Activated T-helper 9 cell treated with anti-CD3 and anti-CD28 coated beads, Interleukin-2, amount 50 U/mL, for 16 hours (primary cell): ENCODE data around the gene CLCA1.

Source experiments
- DNase-seq: peaks from one replicate; pipeline ENCODE4 v3.0.0-alpha.2; 2020; ENCODE audit warnings: low read depth

Gene CLCA1, protein sequence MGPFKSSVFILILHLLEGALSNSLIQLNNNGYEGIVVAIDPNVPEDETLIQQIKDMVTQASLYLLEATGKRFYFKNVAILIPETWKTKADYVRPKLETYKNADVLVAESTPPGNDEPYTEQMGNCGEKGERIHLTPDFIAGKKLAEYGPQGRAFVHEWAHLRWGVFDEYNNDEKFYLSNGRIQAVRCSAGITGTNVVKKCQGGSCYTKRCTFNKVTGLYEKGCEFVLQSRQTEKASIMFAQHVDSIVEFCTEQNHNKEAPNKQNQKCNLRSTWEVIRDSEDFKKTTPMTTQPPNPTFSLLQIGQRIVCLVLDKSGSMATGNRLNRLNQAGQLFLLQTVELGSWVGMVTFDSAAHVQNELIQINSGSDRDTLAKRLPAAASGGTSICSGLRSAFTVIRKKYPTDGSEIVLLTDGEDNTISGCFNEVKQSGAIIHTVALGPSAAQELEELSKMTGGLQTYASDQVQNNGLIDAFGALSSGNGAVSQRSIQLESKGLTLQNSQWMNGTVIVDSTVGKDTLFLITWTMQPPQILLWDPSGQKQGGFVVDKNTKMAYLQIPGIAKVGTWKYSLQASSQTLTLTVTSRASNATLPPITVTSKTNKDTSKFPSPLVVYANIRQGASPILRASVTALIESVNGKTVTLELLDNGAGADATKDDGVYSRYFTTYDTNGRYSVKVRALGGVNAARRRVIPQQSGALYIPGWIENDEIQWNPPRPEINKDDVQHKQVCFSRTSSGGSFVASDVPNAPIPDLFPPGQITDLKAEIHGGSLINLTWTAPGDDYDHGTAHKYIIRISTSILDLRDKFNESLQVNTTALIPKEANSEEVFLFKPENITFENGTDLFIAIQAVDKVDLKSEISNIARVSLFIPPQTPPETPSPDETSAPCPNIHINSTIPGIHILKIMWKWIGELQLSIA

DNA sequence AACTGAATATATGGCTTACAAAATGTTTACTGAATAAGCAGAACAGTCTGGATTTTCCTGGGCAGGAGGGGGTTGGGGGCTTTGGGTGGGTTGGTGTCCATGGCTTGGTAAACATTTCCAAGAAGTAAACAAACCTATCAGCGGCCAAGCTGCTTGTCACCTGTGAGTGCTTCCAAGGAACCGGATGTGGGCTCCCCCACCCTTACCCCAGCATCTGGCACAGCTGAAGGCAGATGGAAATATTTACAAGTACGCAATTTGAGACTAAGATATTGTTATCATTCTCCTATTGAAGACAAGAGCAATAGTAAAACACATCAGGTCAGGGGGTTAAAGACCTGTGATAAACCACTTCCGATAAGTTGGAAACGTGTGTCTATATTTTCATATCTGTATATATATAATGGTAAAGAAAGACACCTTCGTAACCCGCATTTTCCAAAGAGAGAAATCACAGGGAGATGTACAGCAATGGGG is at the start of gene CLCA1:
Gene CLCA1 (plus strand): TSS at position 427 of the 477 bp plus-strand sequence. CDS start 45 bp downstream, at position 472.
- no peak for DNase-seq

DNA sequence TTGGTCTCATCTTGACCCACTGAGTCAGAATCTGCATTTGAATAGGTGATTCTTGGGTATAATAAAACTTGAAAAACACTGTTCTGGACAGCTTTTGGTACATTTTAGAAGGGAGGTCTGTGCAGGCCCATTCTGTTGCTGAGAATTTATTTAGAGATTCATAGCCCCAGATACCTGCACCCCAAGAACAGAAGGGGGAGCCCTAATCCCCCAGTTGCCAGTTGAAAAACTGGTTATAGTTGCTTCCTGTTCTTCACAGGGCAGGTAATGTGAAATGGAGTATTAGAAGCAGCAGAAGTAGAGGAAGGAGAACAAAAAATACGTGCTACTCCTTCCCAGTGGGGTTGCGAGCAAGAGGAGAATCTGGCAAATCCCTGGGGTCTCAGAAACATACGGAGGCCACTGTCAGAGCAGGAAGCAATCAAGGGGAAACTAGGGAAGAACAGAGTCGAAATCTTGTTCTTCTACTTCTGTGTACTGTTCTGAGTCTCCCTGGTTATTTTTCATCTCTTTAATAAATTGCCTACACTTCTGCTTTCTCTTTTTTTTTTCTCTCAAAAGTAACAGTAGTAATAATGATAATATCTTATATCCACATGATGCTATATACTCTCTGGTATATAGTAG is 49.3 kb upstream of the CLCA1 start:
- DNase-seq = no peak

DNA sequence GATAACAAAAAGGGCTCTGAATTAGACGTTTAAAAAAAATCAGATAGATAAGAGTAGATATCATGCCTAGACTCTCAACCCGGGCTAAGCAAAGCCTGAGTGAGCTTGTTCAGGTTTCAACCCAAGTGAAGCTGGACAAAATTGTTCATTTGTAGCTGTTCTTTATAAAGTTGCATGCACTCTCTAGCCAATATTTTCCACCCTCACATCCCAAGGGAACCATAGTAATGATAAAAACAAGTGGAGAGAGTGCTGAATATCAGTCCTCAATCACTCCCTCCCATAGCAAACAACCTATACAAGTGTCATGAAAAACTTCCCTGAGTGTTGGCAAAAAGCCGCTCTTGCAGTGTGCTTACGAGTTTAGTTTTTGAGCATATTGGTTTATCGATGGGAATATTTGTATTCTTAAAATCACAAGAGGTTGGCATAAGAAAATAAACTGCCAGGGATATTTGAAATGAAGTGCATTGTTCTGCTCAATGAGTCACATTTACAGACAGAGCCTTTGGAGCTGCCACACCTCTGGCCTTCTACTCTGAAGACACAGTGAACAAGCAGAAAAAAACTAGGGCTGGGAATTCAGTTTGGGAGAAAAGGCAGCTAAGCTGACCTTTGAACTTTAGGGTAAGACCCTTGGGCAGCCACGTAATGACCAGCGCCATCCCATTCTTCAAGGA is 47.0 kb upstream of the CLCA1 start:
- no peak for DNase-seq

DNA sequence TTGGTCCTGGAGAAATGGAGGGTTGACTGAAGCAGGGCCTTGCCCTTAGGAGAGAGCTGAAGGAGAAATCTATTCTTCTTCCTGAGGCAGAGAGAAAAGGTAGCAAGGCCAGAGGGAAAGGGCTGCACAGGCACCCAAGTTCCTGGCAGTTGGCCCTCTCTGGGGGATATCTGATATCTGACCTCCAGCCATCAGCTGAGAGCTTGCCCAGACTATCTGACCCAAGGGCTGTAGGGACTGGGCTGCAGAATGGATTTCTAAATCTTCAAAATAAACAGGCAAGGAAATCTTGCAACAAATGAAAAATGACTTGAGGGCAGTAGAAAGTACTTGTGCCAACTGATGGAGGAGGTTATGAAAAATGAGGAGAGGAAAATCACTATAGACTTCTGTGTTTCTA is 45.3 kb upstream of the CLCA1 start:
- no peak for DNase-seq

DNA sequence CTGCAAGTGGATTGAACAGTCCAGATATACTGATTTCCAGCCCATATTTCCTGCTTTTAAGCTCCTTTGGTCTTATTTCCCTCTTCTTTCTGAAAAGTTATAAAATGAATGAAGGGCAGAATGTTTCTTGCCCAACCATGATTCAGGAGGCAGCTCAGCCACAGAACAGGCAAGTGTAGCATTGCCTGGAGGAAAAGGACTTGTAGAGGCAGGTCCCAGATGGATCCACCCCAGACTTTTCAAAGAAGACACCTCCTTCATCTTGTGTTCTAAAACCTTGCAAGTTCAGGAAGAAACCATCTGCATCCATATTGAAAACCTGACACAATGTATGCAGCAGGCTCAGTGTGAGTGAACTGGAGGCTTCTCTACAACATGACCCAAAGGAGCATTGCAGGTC is 44.9 kb upstream of the CLCA1 start, which contains the start of gene CLCA2:
Gene CLCA2 (plus strand): TSS at position 299 of the 400 bp plus-strand sequence. CDS start 77 bp downstream, at position 376.
- DNase-seq = no peak

DNA sequence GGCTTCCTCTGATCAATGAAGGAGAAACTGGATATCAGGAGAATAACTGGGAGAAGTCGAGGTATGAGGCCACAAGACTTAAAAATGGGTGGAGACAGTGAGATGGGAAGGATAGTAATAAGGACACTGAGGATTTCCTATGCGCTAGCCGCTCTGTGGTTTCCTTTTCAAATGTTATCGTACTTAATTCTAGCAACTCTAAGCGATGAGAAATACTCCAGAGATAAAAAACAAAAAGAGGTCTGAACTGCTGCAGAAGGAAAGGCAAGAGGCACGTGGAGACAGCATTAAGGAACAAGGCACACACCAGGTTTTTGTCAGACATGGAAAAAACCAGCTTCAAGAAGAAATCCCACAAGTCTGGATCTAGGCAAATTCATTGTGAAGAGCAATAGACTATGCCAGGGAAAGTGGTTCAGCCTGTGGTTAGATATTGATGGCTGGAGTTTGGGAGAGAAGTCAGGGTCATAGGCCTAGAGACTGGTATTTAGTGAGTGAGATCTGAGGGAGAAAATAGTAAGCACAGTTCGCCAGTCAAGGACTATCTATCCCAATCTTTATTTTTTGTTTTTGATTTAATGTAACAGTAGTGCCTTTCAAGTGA is 39.5 kb upstream of the CLCA1 start:
- no peak for DNase-seq

DNA sequence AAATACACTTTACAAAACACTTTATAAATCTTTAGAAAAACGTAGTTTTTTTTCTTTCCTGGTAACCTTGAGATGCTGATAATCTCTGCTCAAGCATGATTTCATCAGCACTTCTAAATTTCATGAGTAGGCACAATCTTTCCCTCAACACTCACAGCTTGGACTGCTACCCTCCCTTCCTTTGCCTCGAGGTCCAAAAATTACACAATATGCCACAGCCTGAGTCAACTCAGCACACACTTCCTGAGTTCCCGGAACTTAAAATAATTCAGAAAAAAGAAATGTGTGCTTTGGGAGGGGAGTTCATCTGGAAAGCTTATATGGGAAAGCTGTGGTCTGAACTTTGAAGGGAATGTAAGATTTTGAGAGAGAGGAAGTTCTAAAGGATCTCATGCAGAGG is 38.9 kb upstream of the CLCA1 start:
- no peak for DNase-seq

DNA sequence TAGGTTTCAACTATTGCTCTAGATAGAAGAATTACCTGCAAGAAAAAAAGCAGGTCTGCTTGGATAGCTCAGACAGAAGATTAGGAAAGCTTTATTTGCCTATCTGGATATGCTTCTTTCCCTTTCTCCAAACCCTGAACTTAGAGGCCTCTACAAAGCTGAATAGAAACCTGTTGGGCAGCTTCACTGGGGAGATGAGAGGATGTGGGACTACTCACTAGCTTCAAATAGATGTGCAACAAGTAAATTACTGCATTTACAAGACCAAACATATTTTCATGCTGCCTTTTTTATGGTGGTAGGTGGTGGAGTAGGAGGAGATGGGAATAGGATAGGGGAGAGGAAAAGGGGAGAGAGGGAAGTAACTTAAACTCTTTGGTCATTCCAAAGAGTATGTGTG is 38.4 kb upstream of the CLCA1 start:
- no peak for DNase-seq

DNA sequence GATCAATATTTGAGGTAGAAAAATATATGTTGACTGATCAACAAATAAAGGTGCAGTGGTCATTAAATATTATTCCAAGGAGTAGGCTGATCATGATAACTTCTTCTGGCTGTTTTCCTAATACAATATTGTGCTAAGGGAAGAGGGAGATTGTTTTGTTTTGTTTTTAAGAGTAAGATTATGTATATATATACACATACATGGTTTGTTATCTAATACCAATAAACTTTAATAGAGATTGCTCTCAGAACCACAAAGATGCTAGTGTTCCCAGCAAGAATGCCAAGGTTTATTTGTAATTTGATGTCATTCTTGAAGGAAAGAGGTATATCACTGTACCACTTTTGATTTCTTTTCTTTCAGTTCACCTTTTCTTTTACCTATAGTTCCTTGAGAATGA is 34.7 kb upstream of the CLCA1 start:
- no peak for DNase-seq

DNA sequence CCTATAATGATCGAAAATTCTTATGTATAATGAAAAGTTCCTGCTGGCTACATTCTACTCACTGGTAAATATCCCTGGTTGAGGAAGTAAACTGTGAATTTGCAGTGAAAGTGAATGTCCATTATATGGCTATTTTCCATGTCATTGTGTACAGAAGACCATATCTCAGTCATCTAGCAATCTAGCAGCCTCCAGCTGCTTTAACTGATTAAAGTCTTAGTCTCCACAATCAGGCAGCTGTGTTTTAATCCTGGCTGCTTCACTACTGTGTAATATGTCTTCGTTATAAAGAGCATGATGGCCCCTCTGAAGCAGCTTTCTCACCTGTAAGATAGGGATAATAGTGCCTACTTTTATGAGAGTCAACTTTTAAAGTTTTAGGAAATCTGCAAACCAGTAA is 33.4 kb upstream of the CLCA1 start:
- DNase-seq = no peak

DNA sequence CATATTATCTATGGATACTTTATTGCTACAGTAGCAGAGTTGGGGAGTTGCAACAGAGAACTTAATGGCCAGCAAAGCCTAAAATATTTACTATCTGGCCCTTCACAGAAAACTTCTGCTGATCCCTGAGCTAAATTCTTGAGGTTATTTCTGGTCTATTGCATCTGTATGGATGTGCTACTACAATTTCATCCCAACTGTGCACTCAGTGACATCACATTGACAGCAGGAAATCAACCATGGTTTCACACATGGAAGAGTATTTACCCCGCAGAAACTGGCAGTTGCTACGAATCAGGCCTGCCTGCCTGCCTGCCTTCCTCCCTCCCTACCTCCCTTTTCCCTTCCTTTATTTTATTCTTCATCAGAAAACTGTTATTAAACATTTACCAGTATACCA is 32.7 kb upstream of the CLCA1 start:
- no peak for DNase-seq

DNA sequence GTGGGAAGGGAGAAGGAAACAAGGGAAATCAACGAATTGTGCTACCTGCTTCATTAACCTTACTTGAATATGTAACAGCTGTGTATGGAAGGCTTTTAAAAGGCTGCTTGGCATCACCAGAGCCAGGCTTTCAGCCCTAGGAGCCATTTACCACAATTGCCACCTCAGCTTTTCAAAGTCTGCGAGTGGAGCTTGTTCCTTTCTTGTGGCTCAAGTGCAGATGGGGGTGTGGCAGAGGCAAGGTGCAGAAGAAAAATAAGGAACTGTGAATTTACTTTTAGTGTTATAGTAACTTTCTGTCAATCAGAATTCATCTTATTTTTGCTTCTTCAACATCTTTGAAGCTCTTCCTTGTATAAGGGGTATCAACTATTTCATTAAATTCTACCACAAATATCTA is 27.1 kb upstream of the CLCA1 start:
- no peak for DNase-seq

DNA sequence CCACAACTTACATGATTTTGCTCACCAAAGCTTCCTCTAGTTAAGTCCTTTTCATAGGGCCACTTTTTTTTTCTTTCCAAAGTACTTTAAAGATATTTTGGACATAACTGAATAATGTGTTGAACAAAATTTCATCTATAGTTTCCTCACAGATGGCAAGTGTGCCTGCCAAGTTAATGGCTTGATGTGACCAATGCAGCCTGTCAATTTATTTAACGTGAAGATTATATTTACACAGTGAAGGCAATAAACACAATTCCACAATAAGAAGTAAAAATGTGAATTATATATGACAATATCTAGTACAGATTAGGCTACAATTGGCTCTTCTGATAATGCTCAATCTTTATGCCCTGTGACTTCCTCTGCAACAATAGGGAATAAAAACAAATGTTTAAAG is 26.7 kb upstream of the CLCA1 start:
- no peak for DNase-seq

DNA sequence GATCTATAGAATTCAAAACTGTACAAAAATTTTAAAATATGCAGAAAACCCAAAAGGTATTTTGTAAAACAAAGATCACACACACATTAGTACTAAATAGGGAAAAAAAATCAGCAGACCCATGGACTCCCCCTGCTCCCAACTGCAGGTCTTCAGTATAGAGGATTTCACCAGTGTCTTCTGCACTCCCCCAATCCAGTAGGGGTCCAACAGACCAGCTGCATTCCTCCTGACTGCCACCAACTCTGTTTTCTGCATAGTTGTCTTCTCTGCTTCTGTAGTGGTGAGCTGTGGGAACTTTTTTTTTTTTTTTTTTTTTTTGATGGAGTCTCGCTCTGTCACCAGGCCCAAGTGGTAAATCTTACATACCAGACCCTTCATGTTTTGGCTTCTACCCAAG is 22.8 kb upstream of the CLCA1 start:
- DNase-seq = no peak

DNA sequence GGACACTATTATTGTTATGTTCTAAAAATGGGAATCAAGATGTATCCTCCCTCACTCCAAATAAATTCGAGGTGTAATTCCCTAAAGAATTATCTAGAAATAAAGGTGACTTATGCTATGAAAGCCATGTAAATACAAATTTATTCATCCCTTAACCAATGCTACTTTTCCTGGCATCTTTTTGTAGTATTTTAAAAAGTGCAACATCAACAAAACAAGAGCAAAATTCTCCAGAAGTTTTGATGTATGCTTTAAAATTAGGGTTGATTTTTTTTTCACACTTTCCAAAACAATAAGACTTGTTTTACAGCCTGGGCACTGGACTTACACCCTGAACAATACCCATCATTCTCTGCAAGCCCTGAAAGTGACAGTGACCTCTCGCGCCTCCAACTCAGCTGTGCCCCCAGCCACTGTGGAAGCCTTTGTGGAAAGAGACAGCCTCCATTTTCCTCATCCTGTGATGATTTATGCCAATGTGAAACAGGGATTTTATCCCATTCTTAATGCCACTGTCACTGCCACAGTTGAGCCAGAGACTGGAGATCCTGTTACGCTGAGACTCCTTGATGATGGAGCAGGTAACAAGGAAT is 21.4 kb upstream of the CLCA1 start:
- no peak for DNase-seq

DNA sequence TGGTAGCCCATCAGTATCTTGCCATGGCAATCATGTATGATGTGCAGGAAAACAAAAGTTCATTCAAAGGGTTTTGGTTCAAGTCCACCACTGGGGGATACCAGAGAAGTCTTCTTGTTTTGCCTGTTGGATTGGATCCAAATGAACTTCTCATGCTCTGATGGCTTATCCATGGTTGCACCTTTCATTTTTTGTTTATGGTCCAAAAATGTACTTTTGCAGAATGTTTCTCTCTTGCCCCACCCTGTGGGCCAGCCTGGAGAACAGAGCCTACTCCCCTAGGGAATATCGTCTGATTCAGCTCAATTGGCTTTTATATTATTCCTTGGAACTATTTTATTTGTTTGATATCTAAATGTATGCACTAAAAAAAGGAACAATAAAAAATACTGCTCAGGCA is 20.1 kb upstream of the CLCA1 start:
- no peak for DNase-seq

DNA sequence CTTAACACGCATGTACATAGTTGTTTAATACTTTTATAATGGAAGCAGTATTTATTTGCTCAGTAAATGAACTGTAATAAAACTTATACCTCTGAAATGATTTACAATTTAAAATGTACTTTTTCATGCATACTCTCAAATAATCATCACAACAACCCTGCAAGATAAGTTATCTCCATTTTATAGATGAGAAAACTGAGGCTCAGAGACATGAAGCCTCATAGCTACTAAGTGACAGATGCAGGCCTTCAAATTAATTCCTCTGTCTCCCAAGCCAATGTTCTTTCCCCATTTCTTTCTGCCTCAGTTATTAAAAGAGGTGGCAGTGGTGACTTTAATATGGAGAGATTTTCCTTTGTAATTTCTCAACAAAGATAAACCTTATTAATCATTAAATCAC is 19.6 kb upstream of the CLCA1 start:
- no peak for DNase-seq

DNA sequence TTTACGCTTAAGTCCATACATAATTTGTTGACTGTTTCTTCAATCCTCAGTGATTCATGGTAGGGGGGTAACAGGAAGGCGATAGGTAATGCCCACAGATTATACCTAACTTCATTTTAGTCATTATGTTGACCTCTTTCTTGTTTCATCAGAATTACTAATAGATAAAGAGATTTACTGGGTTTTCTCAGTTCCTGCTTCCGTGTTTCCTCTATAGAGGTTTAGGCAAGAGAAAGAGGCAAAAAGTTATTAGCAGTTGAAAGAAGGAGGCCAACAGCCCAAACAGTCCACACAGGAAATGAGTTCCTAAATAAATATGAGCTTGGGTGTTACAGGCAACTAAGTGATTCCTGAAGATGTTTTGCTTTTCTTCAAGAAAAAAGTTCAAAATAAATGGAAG is 17.9 kb upstream of the CLCA1 start:
- no peak for DNase-seq

DNA sequence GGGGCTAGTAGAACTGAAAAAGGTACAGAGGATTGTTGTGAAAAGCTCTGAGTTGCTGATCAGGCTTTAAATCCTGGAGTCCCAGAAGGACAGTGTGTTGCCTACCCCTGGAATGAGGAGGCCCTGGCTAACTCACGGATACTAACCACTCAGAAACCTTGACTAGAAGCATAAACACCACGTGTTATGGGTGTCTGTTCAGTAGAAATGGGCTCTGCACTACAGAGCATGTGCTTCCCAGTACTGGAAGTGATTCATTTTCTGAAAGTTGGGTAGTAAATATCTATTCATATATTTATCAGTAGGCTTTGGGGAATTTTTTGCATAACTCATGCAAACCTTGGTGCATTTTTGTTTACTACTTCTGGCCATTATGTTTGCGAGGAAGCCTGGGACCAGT is 15.1 kb upstream of the CLCA1 start:
- no peak for DNase-seq

DNA sequence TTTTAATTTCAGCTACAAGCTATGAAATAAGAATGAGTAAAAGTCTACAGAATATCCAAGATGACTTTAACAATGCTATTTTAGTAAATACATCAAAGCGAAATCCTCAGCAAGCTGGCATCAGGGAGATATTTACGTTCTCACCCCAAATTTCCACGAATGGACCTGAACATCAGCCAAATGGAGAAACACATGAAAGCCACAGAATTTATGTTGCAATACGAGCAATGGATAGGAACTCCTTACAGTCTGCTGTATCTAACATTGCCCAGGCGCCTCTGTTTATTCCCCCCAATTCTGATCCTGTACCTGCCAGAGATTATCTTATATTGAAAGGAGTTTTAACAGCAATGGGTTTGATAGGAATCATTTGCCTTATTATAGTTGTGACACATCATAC is 13.7 kb upstream of the CLCA1 start:
- DNase-seq = no peak

DNA sequence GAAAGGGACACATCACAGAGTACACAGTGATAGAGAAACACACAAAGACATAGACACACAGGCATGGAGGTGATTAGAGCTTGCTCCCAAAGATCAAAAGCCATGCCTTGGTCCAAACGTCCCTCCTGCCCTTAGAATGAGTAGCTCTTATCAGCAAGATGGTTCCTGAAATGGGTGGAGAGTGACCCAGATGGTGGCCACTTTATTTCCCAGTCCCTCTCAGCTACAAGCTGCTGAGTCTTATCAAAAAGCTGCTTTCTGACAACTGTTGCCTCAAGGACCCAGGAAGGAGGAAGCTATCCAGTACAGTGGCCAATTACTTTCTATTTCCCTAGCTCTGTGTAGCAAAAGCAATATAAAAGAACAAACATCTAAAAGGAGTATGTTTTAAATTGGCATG is 7.7 kb upstream of the CLCA1 start:
- DNase-seq = no peak
